NK-92 treated with Interleukin-12 subunit alpha and Interleukin-12 subunit beta, amount 100 ng/mL, for 24 hours (cell line): ENCODE data around the gene CDYL.
"Not testable (repeated sequence)": the region's sequence is repeated elsewhere in the genome, so short reads cannot be mapped to it uniquely, and the experiment has no call there.

Source experiments
- DNase-seq: peaks from one replicate; lab custom pipeline; 2025; lab: John Stamatoyannopoulos, UW

The CDYL gene

GRCh38 chr6:4804095-4804494, 27.9 kb downstream of the CDYL start:
- no peak for DNase-seq

- DNase-seq = no peak
Measured at GRCh38 chr6:4805553-4806336, 29.5 kb downstream of the CDYL start.

- no peak for DNase-seq
Measured at GRCh38 chr6:4806337-4806725, 30.1 kb downstream of the CDYL start.

GRCh38 chr6:4806791-4807190, 30.6 kb downstream of the CDYL start:
- DNase-seq = no peak

GRCh38 chr6:4808396-4808795, 32.2 kb downstream of the CDYL start:
- DNase-seq = no peak

- no peak for DNase-seq
Measured at GRCh38 chr6:4809999-4810918, 34.1 kb downstream of the CDYL start.

- no peak for DNase-seq
Measured at GRCh38 chr6:4812068-4812467, 35.9 kb downstream of the CDYL start.

- no peak for DNase-seq
Measured at GRCh38 chr6:4813055-4813454, 36.9 kb downstream of the CDYL start.

- no peak for DNase-seq
Measured at GRCh38 chr6:4814212-4814611, 38.0 kb downstream of the CDYL start.

GRCh38 chr6:4814987-4815386, 38.8 kb downstream of the CDYL start:
- DNase-seq = no peak

GRCh38 chr6:4815584-4815983, 39.4 kb downstream of the CDYL start:
- no peak for DNase-seq

GRCh38 chr6:4816904-4817303, 40.7 kb downstream of the CDYL start:
- no peak for DNase-seq

- no peak for DNase-seq
Measured at GRCh38 chr6:4817551-4817950, 41.3 kb downstream of the CDYL start.

- DNase-seq = no peak
Measured at GRCh38 chr6:4818272-4818938, 42.2 kb downstream of the CDYL start.

GRCh38 chr6:4819706-4820283, 43.6 kb downstream of the CDYL start:
- no peak for DNase-seq

GRCh38 chr6:4820704-4821276, 44.6 kb downstream of the CDYL start:
- DNase-seq = no peak

GRCh38 chr6:4822476-4822875, 46.3 kb downstream of the CDYL start:
- no peak for DNase-seq

- DNase-seq = no peak
Measured at GRCh38 chr6:4828187-4828698, 52.0 kb downstream of the CDYL start.

GRCh38 chr6:4829089-4829488, 52.9 kb downstream of the CDYL start:
- no peak for DNase-seq

- not testable (repeated sequence) for DNase-seq
Measured at GRCh38 chr6:4835540-4835939, 59.3 kb downstream of the CDYL start.

GRCh38 chr6:4840169-4840568, 64.0 kb downstream of the CDYL start:
- no peak for DNase-seq

- DNase-seq = no peak
Measured at GRCh38 chr6:4844108-4844507, 67.9 kb downstream of the CDYL start.
